Mammary epithelial cell (primary cell): ENCODE results near the gene SGCA.

Experiments
- CTCF ChIP-seq, 2 donors: IDR thresholded peaks in 1 of 2; conservative IDR thresholded peaks in 1 of 2; 2 replicates each; pipeline ENCODE4 v1.5.1; 2011 to 2012; ENCODE audit warnings: inconsistent platforms in 2 of 2, low read length in 2 of 2, mild to moderate bottlenecking in 2 of 2, control low read depth in 1 of 2, low read depth in 1 of 2; ENCODE audit not compliant: insufficient read depth in 1 of 2; ENCODE audit errors: extremely low read depth in 1 of 2
- EZH2 ChIP-seq: IDR thresholded peaks from 2 replicates; pipeline ENCODE4 v1.6.1; 2012; ENCODE audit warnings: low read length, inconsistent platforms, borderline replicate concordance

DNA sequence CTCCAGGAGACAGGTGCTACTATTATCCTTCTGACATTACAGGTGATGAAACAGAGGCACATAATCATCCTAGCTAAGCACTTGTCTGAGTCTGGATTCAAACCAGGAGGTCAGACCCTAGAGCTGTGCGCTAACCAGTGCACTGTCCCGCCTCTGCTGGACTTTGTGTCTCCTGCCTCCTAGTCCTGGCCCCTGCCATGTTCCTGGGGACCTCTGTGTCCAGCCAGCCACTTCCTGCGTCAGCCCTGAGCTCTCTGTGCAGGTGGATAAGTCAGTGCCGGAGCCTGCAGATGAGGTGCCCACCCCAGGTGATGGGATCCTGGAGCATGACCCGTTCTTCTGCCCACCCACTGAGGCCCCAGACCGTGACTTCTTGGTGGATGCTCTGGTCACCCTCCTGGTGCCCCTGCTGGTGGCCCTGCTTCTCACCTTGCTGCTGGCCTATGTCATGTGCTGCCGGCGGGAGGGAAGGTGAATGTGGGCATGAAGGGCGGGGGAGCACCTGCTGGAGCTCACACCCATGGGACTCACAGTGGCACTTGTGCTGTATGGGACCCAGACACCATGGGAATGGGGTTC is 4.2 kb downstream of the SGCA start:
- TF ChIP-seq CTCF (conservative IDR thresholded peaks at IDR 0.05 in 1 of 2, IDR thresholded peaks at IDR 0.05 in 1 of 2; ENCODE audit: extremely low read depth in 1 of 2, insufficient read depth in 1 of 2, low read depth in 1 of 2, low read length in 2 of 2) (no peak), EZH2 (no peak)
